Endothelial cell of umbilical vein (primary cell): ENCODE measurements around the gene TBC1D7. TPM values are rescaled to one million over a fixed set of nuclear protein-coding genes. Genes with fewer than 3 reads are reported as not detected.
"Not testable (repeated sequence)": the region's sequence is repeated elsewhere in the genome, so short reads cannot be mapped to it uniquely, and the experiment has no call there.

ENCODE experiments used
- BruUV-seq: library from RNA; stranded (reverse); fragments of 400-500 nt; replicated peaks from 2 replicates; lab custom pipeline; 2021; lab: Mats Ljungman, UMichigan
- CTCF ChIA-PET: fragments of 300-600, 350-600 bp; sonication (Branson Sonifier 250); formaldehyde crosslinking; loops from one replicate; lab custom pipeline; 2021; ENCODE audit warnings: antibody characterized with exemption, inconsistent platforms; lab: Charles Lee
- POLR2A ChIA-PET: fragments of 300-600, 350-600 bp; sonication (Branson Sonifier 250); formaldehyde crosslinking; loops from one replicate; lab custom pipeline; 2021; ENCODE audit warnings: antibody characterized with exemption, inconsistent platforms; lab: Charles Lee
- DNase-seq: peaks from one replicate; pipeline ENCODE4 v3.0.0-alpha.2; 2011; ENCODE audit warnings: low read depth, low spot score
- FAIRE-seq: peaks from 2 replicates; lab custom pipeline; 2011; peaks lifted over from hg19 to GRCh38; lab: Jason Lieb, UNC
- H2AFZ ChIP-seq: 2 replicates; pipeline ENCODE4 v1.6.0; 2012; ENCODE audit warnings: low read depth, low read length, control low read depth, inconsistent platforms
- H3K27ac ChIP-seq: 2 replicates; pipeline ENCODE4 v1.5.1; 2011; ENCODE audit warnings: low read depth, mild to moderate bottlenecking, control low read depth, low read length, moderate library complexity; ENCODE audit not compliant: insufficient read depth
- H3K27me3 ChIP-seq, 2 experiments: 2 replicates each; pipeline versions ENCODE4 v1.6.0 to v1.6.1; 2011; ENCODE audit warnings: low read length in 2 of 2, mixed read lengths in 1 of 2; ENCODE audit not compliant: control insufficient read depth in 2 of 2, insufficient read depth in 2 of 2
- H3K36me3 ChIP-seq, 2 experiments: 2 replicates in 1 of 2; 3 replicates in 1 of 2; pipeline ENCODE4 v1.5.1; 2011; ENCODE audit warnings: low read length in 2 of 2, mild to moderate bottlenecking in 1 of 2, moderate library complexity in 1 of 2; ENCODE audit not compliant: control insufficient read depth in 2 of 2, insufficient read depth in 2 of 2; ENCODE audit errors: extremely low read depth in 1 of 2
- H3K4me1 ChIP-seq: 3 replicates; pipeline ENCODE4 v1.5.1; 2011; ENCODE audit warnings: mild to moderate bottlenecking, low read length; ENCODE audit not compliant: control insufficient read depth, insufficient read depth; ENCODE audit errors: extremely low read depth
- H3K4me2 ChIP-seq: 2 replicates; pipeline ENCODE4 v1.6.1; 2011; ENCODE audit warnings: low read length, control low read depth, mixed read lengths; ENCODE audit not compliant: insufficient read depth
- H3K4me3 ChIP-seq, 3 experiments: fragments of 200-600 bp in 1 of 3; sonication (generic), shearing (Covaris generic) in 1 of 3; replicated peaks in 1 of 3; 2 replicates each; pipeline ENCODE4 v1.5.1; 2011 to 2016; ENCODE audit warnings: control low read depth in 3 of 3, low read length in 3 of 3, mild to moderate bottlenecking in 2 of 3, inconsistent platforms in 1 of 3, low read depth in 1 of 3, moderate library complexity in 1 of 3; ENCODE audit not compliant: insufficient read depth in 1 of 3
- H3K79me2 ChIP-seq: 2 replicates; pipeline ENCODE4 v1.6.0; 2012; ENCODE audit warnings: low read length, inconsistent platforms; ENCODE audit not compliant: control insufficient read depth, insufficient read depth
- H3K9ac ChIP-seq: replicated peaks from 2 replicates; pipeline ENCODE3; 2011; ENCODE audit warnings: low read length, control low read depth; ENCODE audit not compliant: insufficient read depth; ENCODE audit errors: extremely low read depth
- H3K9me1 ChIP-seq: replicated peaks from 3 replicates; pipeline ENCODE4 v1.6.0; 2011; ENCODE audit warnings: mild to moderate bottlenecking, low read length; ENCODE audit not compliant: control insufficient read depth, insufficient read depth; ENCODE audit errors: extremely low read depth
- H3K9me3 ChIP-seq: replicated peaks from 2 replicates; pipeline ENCODE4 v1.5.1; 2012; ENCODE audit warnings: low read length, inconsistent platforms; ENCODE audit not compliant: control insufficient read depth, insufficient read depth
- H4K20me1 ChIP-seq: replicated peaks from 2 replicates; pipeline ENCODE3; 2011; ENCODE audit warnings: mild to moderate bottlenecking, low read length; ENCODE audit not compliant: control insufficient read depth, insufficient read depth; ENCODE audit errors: extremely low read depth
- EZH2 ChIP-seq: IDR thresholded peaks from 2 replicates; pipeline ENCODE4 v1.6.1; 2012; ENCODE audit warnings: borderline replicate concordance, low read depth, mild to moderate bottlenecking, moderate library complexity, low read length, inconsistent platforms; ENCODE audit not compliant: severe bottlenecking
- FOS ChIP-seq: IDR thresholded peaks from 2 replicates; pipeline ENCODE4 v1.6.1; 2011; ENCODE audit warnings: mild to moderate bottlenecking, low read length, moderate library complexity, borderline replicate concordance; ENCODE audit not compliant: insufficient read depth
- GATA2 ChIP-seq: IDR thresholded peaks from 2 replicates; pipeline ENCODE4 v1.7.0; 2011; ENCODE audit warnings: low read depth, mild to moderate bottlenecking, moderate library complexity, mixed read lengths, low read length; ENCODE audit not compliant: insufficient read length, insufficient read depth
- JUN ChIP-seq: IDR thresholded peaks from 2 replicates; pipeline ENCODE4 v1.6.1; 2011; ENCODE audit warnings: borderline replicate concordance, low read depth; ENCODE audit not compliant: insufficient read length, insufficient read depth
- MAX ChIP-seq: IDR thresholded peaks from 2 replicates; pipeline ENCODE4 v1.6.1; 2011; ENCODE audit not compliant: insufficient read depth, insufficient read length
- MYC ChIP-seq: IDR thresholded peaks from one replicate; pipeline ENCODE4 v1.6.1; 2011; ENCODE audit warnings: mild to moderate bottlenecking, low read depth, low read length
- POLR2A ChIP-seq: IDR thresholded peaks from 2 replicates; pipeline ENCODE4 v1.6.1; 2012; ENCODE audit warnings: low read depth, mild to moderate bottlenecking, control low read depth, low read length
- POLR2AphosphoS5 ChIP-seq: IDR thresholded peaks from 2 replicates; pipeline ENCODE4 v1.6.1; 2012; ENCODE audit warnings: low read depth, mild to moderate bottlenecking, control low read depth, low read length, moderate library complexity; ENCODE audit not compliant: insufficient read depth
- dilution Hi-C: fragments of 300-500 bp; cut with MboI; formaldehyde crosslinking; loops from one replicate; pipeline ENCODE4 v1.15.0; 2019; ENCODE audit warnings: low sequenced_read_pairs; ENCODE audit not compliant: extremely low pct_ligation_motif_present
- intact Hi-C: fragments of 100-400 bp; cut with micrococcal nuclease; formaldehyde crosslinking; loops from one replicate; pipeline ENCODE4 v1.10.0; 2022
- polyA plus RNA-seq, 4 experiments: library from polyadenylated mRNA; depleted of rRNA in 3 of 4; stranded (reverse) in 3 of 4; unstranded in 1 of 4; fragments of >200 nt; gene quantifications; 2 replicates each; pipeline versions ENCODE4 v1.2.1 to v1.2.3, GENCODE V29; 2011 to 2012; ENCODE audit warnings: missing spikeins in 1 of 4
- total RNA-seq: library from RNA; stranded (reverse); gene quantifications from 2 replicates; pipeline ENCODE4 v1.2.3, GENCODE V29; 2021
- TF ChIP-seq, protein P1 (sequence below), 2 donors: IDR thresholded peaks; 1 replicate in 1 of 2; 2 replicates in 1 of 2; pipeline ENCODE4 v1.5.1; 2011; ENCODE audit warnings: low read length in 2 of 2, mild to moderate bottlenecking in 2 of 2, moderate library complexity in 2 of 2, control low read depth in 1 of 2, inconsistent platforms in 1 of 2, low read depth in 1 of 2; ENCODE audit not compliant: insufficient read depth in 1 of 2; ENCODE audit errors: extremely low read depth in 1 of 2

Gene TBC1D7
- total and polyA plus RNA-seq, 2 donors (not counting 3 experiments of a cell fraction or from before 2014, with no cell fraction given), result 26.6 to 28.1 TPM

DNA sequence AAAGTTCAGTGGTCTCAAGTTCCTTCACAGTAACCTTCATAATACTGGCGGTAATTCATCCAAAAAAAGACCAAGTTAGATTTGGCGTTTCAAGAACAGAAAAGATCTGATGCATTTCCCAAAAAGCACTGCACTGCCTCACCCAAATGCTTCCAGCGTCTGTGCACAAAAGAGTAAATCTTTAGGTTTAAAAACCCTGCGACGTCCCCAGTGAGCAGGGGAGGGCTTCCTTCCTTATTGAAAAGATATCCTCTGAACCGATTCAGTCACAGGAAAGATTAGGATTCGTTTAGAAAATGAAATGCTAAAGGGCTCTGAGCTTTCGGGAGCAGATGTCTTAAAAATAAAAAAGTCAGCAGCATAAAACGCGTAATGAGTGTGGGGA lies 654 bp downstream of the TBC1D7 start:
- dilution Hi-C loops, result loop anchor here (25.0 kb wide), 1 partner anchor 235 kb away; the partner anchor contains the start of gene SIRT5

DNA sequence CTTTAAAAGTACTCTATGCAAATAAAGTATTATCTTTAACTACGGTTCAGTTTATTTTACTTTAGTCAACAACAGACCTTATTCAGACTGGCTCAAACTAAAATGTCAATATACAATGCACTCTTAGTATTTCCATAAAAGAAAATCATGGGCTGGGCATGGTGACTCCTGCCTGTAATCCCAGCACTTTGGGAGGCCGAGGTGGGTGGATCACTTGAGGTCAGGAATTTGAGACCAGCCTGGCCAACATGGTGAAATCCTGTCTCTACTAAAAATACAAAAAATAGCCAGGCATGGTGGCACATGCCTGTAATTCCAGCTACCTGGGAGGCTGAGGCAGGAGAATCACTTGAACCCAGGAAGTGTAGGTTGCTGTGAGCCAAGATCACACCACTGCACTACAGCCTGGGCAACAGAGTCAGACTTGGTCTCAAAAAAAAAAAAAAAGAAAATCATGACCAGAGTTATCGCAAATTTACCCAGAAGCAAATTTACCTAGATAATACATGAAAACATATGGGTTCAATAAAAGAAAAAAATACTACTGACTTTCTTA lies 2.2 kb downstream of the TBC1D7 start:
- DNase-seq, H2AFZ ChIP-seq, H3K27ac ChIP-seq, H3K36me3 ChIP-seq, H3K4me2 ChIP-seq, H3K9ac ChIP-seq, BruUV-seq, H3K27me3 ChIP-seq, H4K20me1 ChIP-seq, H3K9me3 ChIP-seq, H3K4me3 ChIP-seq, H3K9me1 ChIP-seq, POLR2A ChIA-PET, H3K79me2 ChIP-seq, FAIRE-seq: not testable (repeated sequence)
- dilution Hi-C loops (loop anchor here (25.0 kb wide), 1 partner anchor 236 kb away; the partner anchor contains the start of gene SIRT5), intact Hi-C loops (loop anchor here (5.0 kb wide), 2 partner anchors 314 to 386 kb away; partner anchors contain the start of gene RANBP9)
- peaks cover 16% of the 10 kb centered on the region for H3K4me1 ChIP-seq
- CTCF ChIA-PET, result interaction anchor here (1.3 kb wide), 1 partner anchor 131 kb away, joined by 3 read pairs; no protein-coding TSS in a partner anchor

More for the DNA sequence above, 654 bp downstream of the TBC1D7 start:
- peaks cover 16% of the 10 kb centered on the region for H3K4me1 ChIP-seq
- ChIA-PET POLR2A (interaction anchor here (1.9 kb wide), 1 partner anchor 248 kb away, joined by 5 read pairs; no protein-coding TSS in a partner anchor), CTCF (interaction anchor here (0.8 to 7.1 kb wide), 13 partner anchors 13 to 434 kb away, joined by 3 to 98 read pairs (median 7); partner anchors contain the start of genes NOL7 and SIRT5)
- TF ChIP-seq JUN (no peak), POLR2AphosphoS5 (no peak), GATA2 (no peak), EZH2 (no peak), MYC (no peak), POLR2A (no peak), FOS (no peak), MAX (no peak)
- TF ChIP-seq, protein P1, sequence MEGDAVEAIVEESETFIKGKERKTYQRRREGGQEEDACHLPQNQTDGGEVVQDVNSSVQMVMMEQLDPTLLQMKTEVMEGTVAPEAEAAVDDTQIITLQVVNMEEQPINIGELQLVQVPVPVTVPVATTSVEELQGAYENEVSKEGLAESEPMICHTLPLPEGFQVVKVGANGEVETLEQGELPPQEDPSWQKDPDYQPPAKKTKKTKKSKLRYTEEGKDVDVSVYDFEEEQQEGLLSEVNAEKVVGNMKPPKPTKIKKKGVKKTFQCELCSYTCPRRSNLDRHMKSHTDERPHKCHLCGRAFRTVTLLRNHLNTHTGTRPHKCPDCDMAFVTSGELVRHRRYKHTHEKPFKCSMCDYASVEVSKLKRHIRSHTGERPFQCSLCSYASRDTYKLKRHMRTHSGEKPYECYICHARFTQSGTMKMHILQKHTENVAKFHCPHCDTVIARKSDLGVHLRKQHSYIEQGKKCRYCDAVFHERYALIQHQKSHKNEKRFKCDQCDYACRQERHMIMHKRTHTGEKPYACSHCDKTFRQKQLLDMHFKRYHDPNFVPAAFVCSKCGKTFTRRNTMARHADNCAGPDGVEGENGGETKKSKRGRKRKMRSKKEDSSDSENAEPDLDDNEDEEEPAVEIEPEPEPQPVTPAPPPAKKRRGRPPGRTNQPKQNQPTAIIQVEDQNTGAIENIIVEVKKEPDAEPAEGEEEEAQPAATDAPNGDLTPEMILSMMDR (IDR thresholded peaks at IDR 0.05; ENCODE audit: extremely low read depth in 1 of 2, insufficient read depth in 1 of 2, low read depth in 1 of 2, low read length in 2 of 2), result no peak
- H4K20me1 ChIP-seq, result no peaks in the 10 kb centered on the region
- peak overlapping the region; percentile 95 for H3K9ac ChIP-seq
- peak overlapping the region; percentile 78 for H3K4me2 ChIP-seq
- BruUV-seq, result no TSS peak
- DNase-seq, result no peak
- peak overlapping the region; percentile 92 for H3K27ac ChIP-seq
- no peaks in the 10 kb centered on the region for H3K79me2 ChIP-seq
- H3K9me3 ChIP-seq, result no peaks in the 10 kb centered on the region
- no peaks in the 10 kb centered on the region for H3K9me1 ChIP-seq
- FAIRE-seq, result peak; percentile 62
- peak overlapping the region; percentile 76 to 92 (median 87) for H3K4me3 ChIP-seq
- H3K36me3 ChIP-seq, result peaks cover 0 to 2% of the 10 kb centered on the region in 2 experiments
- intact Hi-C loops, result loop anchor here (1.0 to 5.0 kb wide), 7 partner anchors 20 to 385 kb away; partner anchors contain the start of genes NOL7 and RANBP9
- H2AFZ ChIP-seq, result peak overlapping the region; percentile 77
- no peaks in the 10 kb centered on the region for H3K27me3 ChIP-seq
